ENCODE data around the gene PTCD1. TPM values are rescaled to one million over a fixed set of nuclear protein-coding genes. Genes with fewer than 3 reads are reported as not detected.
A peak's percentile ranks its signal among the peaks of the same experiment; 100 is the strongest.

The PTCD1 gene
- total RNA-seq, 1 donor from 2014 or later, result 2.6 TPM

DNA sequence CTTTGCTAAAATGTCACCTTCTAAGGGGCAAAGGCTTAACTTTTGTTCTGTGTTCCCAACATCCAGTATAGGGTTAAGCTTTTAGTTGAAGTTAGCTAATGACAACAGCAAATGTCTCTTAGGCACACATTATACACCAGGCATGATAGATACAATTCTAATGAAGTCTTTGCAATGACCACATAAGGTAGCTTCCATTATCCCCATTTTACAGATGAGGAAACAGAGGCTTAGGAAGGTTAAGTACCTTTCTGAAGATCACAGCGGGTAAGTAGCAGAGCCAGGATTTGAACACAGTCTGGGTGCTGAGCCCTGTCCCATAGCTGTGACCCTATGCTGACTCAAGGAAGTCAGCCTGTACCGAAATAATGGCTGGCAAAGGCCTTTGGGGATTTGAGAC is 28.0 kb downstream of the PTCD1 start:
- Histone ChIP-seq H3K4me1 (peaks cover 13 to 16% of the 10 kb centered on the region in 2 donors), H3K27ac (no peak overlapping the region), H3K36me3 (peaks cover 44 to 56% of the 10 kb centered on the region in 2 donors), H3K4me3 (no peak overlapping the region), H3K9me3 (no peaks in the 10 kb centered on the region), H3K27me3 (no peaks in the 10 kb centered on the region)
- DNase-seq (ENCODE audit: low spot score in 2 of 2), result no peak
- intact Hi-C loops (cut with DNase I), result loop anchor here (1.0 kb wide), 1 partner anchor 376 kb away; no protein-coding TSS in a partner anchor
- TF ChIP-seq, protein P1, sequence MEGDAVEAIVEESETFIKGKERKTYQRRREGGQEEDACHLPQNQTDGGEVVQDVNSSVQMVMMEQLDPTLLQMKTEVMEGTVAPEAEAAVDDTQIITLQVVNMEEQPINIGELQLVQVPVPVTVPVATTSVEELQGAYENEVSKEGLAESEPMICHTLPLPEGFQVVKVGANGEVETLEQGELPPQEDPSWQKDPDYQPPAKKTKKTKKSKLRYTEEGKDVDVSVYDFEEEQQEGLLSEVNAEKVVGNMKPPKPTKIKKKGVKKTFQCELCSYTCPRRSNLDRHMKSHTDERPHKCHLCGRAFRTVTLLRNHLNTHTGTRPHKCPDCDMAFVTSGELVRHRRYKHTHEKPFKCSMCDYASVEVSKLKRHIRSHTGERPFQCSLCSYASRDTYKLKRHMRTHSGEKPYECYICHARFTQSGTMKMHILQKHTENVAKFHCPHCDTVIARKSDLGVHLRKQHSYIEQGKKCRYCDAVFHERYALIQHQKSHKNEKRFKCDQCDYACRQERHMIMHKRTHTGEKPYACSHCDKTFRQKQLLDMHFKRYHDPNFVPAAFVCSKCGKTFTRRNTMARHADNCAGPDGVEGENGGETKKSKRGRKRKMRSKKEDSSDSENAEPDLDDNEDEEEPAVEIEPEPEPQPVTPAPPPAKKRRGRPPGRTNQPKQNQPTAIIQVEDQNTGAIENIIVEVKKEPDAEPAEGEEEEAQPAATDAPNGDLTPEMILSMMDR (IDR thresholded peaks at IDR 0.05), result no peak

DNA sequence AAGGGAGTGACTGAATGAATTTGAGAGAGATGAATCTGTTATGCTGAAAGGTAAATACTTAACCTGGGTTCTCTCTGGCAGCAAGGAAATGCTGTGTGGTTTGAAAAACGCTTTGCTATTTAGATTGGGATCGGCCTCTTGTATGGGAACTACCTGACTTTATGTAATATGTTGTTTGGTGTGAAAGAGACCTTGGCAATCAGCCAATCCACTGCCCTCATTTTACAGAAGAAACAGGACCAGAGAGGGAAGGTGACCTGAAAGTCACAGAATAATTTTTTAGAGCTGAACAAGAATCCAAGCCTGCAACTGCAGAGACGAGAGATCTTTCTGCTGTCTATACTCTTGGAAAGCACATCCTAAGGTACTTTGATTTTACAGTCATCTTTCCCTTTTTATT is 28.8 kb downstream of the PTCD1 start:
- Histone ChIP-seq H3K27ac (peak overlapping the region; percentile 98 to 99), H3K4me3 (peak overlapping the region; percentile 85 to 97), H3K9me3 (no peaks in the 10 kb centered on the region), H3K36me3 (peaks cover 38 to 48% of the 10 kb centered on the region in 2 donors), H3K4me1 (peaks cover 13 to 16% of the 10 kb centered on the region in 2 donors), H3K27me3 (no peaks in the 10 kb centered on the region)
- DNase-seq (ENCODE audit: low spot score in 2 of 2), result no peak
- TF ChIP-seq, protein P1 (IDR thresholded peaks at IDR 0.05), result no peak
- intact Hi-C loops (cut with DNase I), result loop anchor here (1.0 to 5.0 kb wide), 5 partner anchors 17 to 376 kb away; partner anchors contain the start of genes ARPC1A, CPSF4, PTCD1 and ZNF789

DNA sequence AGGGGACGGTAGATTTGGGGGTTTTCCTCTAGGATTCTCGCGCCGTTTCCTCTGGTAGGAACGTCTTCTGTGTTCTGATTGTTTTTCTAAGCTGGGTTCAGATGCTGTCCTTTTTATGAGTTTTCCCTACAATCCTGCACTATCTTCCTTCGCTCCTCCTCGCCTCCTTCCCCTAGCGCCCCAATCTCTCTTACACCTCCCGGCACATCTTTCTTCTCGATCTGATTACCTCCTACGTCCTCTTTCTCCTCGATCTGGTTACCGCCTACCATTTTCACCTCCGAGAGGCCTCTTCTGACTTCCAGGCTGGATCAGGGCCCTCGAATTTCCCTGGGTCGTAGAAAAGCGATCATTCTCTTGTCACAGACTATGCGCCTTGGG is 29.4 kb downstream of the PTCD1 start:
- H3K4me1 ChIP-seq, result peaks cover 13 to 16% of the 10 kb centered on the region in 2 donors
- H3K4me3 ChIP-seq, result peak overlapping the region; percentile 85 to 97
- no peaks in the 10 kb centered on the region for H3K27me3 ChIP-seq
- no peak for DNase-seq (ENCODE audit: low spot score in 2 of 2)
- no peaks in the 10 kb centered on the region for H3K9me3 ChIP-seq
- H3K27ac ChIP-seq, result peak overlapping the region; percentile 98 to 99
- TF ChIP-seq, protein P1 (IDR thresholded peaks at IDR 0.05), result no peak
- peaks cover 33 to 48% of the 10 kb centered on the region in 2 donors for H3K36me3 ChIP-seq
- intact Hi-C loops (cut with DNase I), result loop anchor here (1.0 to 5.0 kb wide), 4 partner anchors 16 to 82 kb away; partner anchors contain the start of genes ARPC1A, CPSF4, PTCD1 and ZNF789

DNA sequence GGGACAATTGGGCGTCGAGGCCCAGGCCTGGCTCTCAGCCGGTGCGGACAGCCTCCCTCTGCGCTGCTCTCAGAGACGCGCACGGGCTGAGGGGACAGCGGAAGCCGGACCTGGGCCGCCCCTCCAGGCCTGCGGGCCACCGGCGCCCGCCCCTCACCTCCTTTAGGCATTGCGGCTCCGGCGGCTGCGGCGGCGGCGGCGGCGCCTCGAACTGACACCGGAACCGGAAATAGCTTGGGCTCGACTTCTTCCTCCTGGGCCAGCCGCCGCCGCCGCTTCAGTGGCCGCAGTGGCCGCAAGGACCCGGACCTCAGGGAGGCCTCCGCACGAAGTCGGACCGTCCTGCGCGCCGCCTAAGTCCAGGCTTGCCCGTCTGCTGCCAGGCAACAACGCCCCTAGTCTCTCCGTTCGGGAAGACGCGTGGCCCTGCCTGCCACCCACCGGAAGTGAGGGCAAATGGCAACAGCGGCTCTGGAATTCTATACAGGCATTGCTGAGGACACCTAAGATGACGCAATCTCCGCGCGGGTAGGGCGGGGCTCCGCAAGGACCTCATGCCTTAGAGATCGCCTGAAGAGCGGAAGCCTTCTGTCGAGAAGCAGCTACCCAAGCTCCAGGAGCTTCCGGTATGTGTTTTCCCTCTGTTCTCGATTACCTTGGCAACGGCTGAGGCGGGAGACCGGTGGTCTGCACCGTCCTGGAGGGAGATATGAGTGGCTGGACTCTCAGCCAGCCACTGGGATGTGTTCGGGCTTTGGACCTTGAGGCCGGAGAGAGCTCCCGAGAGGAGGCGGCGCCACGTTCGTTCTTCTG is 30.0 kb downstream of the PTCD1 start, which contains the start of the genes BUD31 and PDAP1:
BUD31 (plus strand) TSS at position 591 of the 813 bp plus-strand sequence. CDS start 2,124 bp downstream, outside the sequence.
PDAP1 (minus strand) TSS at position 219 of the 813 bp plus-strand sequence; CDS start at position 170, 49 bp downstream.
- TF ChIP-seq, protein P1 (IDR thresholded peaks at IDR 0.05), result peak in 1 of 3 experiments; percentile 27
- DNase-seq (ENCODE audit: low spot score in 2 of 2), result peak; percentile 74 to 94
- intact Hi-C loops (cut with DNase I), result loop anchor here (1.0 to 5.0 kb wide), 5 partner anchors 15 to 81 kb away; partner anchors contain the start of genes ARPC1A, CPSF4, PTCD1 and ZNF789
- peak within 1 kb of the TSS; percentile 98 to 99 for H3K27ac ChIP-seq
- H3K9me3 ChIP-seq, result no peaks in the 10 kb centered on the region
- peaks cover 29 to 48% of the 10 kb centered on the region in 2 donors for H3K36me3 ChIP-seq
- no peaks in the 10 kb centered on the region for H3K27me3 ChIP-seq
- H3K4me1 ChIP-seq, result peaks cover 13 to 16% of the 10 kb centered on the region in 2 donors
- H3K4me3 ChIP-seq, result peak within 1 kb of the TSS; percentile 85 to 97

DNA sequence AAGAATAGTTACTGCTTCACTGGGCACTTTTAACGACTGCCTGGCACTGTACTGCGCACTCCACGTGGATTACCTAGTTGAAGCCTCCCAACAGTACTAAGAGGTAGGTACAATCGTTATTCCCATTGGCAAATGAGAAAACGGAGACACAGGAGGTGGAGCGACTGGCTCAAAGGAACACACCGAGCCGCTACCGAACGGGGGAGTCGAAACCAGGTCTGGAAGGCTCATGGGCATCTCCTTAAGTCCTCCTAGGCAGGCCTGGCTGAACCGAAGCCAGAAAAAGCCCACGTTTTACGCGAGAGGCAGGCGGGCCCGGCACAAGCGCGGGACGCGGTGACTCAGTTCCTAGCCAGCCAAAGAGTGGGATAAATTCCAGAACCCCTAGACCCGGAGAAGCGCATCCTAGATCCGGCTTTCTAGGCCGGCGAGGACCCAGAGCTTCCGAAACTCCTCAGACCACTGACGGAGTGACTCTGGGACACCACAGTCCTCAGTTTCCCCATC is 30.7 kb downstream of the PTCD1 start:
- peaks cover 13 to 16% of the 10 kb centered on the region in 2 donors for H3K4me1 ChIP-seq
- peaks cover 29 to 48% of the 10 kb centered on the region in 2 donors for H3K36me3 ChIP-seq
- peak overlapping the region; percentile 85 to 97 for H3K4me3 ChIP-seq
- intact Hi-C loops (cut with DNase I), result loop anchor here (1.0 to 5.0 kb wide), 4 partner anchors 31 to 81 kb away; partner anchors contain the start of genes ARPC1A, CPSF4, PTCD1 and ZNF789
- H3K27ac ChIP-seq, result peak overlapping the region; percentile 98 to 99
- no peaks in the 10 kb centered on the region for H3K27me3 ChIP-seq
- no peaks in the 10 kb centered on the region for H3K9me3 ChIP-seq
- TF ChIP-seq, protein P1 (IDR thresholded peaks at IDR 0.05), result peak in 1 of 3 experiments; percentile 1
- peak; percentile 44 to 94 for DNase-seq (ENCODE audit: low spot score in 2 of 2)

Measured in ascending aorta (tissue), 2 donors.